ENCODE measurements around the gene IKZF4.

Gene IKZF4

DNA sequence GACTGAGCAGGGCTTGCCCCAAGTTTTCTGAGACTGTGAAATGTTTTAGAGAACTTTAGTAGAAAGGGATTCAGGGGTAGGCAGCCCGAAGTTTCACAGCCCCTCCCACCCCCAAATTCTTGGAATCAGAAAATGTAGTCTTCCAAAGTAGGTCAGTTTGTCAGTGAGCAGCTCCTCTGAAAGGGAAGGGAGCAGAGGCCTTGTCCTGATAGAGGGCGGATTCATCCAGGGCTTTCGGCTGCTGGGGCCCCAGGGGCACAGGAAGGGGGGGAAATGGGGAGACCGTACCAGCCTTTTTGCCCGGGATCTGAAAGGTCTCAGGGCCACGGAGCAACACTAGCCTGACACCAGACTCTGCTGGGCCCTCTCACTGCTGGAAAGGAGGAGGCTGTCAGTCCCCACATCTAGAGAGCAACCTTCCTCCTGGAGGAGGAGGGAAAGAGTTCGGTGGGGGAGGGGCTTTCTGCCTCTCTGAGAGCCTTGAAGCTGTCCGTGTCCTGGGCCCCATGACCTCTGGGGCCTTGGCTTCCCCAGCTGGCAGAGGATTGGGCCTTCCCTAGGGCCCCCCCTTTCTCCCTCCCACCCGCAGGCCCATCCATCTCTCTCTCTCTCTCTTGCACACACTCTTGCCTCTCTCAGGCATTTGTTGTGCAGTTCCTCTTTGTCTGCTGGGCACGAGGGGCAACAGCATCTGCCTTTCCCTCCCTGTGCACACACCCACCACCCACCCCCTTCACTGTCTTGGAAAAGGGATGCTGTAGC lies at the start of gene IKZF4:
TSS of gene IKZF4 (plus strand) at position 621 of the 762 bp plus-strand sequence. CDS start 451 bp downstream, outside the sequence.
- peak within 1 kb of the TSS; percentile 64 to 82 (median 79); a peak in 21 of 22 replicates for H3K9ac ChIP-seq
- no peaks in the 10 kb centered on the region for H3K9me3 ChIP-seq (replicated peaks in 1 of 11)
- H3K4me2 ChIP-seq: peak within 1 kb of the TSS; percentile 77 to 95 (median 91)
- peaks cover 29 to 40% (median 37%) of the 10 kb centered on the region in 10 experiments for H3K4me1 ChIP-seq
- peak within 1 kb of the TSS; percentile 33 to 72 (median 60); a peak in 19 of 20 replicates for H3K4me3 ChIP-seq
- no peak for TF ChIP-seq Cebpa-rat (IDR thresholded peaks at IDR 0.05)
- H4K20me1 ChIP-seq: no peaks in the 10 kb centered on the region
- peaks cover 12 to 28% (median 15%) of the 10 kb centered on the region in 11 experiments; a peak in 20 of 22 replicates for H3K36me3 ChIP-seq
- no peaks in the 10 kb centered on the region for H3K27me3 ChIP-seq
- H3K27ac ChIP-seq: peak within 1 kb of the TSS; percentile 45 to 83 (median 77); a peak in 21 of 22 replicates

DNA sequence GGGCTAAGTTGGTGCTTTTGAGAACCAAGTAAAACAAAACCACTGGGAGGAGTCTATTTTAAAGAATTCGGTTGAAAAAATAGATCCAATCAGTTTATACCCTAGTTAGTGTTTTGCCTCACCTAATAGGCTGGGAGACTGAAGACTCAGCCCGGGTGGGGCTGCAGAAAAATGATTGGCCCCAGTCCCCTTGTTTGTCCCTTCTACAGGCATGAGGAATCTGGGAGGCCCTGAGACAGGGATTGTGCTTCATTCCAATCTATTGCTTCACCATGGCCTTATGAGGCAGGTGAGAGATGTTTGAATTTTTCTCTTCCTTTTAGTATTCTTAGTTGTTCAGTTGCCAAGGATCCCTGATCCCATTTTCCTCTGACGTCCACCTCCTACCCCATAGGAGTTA lies 48.8 kb upstream of the IKZF4 start:
- Histone ChIP-seq H3K4me3 (peak overlapping the region in 6 of 10 experiments; percentile 60 to 74 (median 64); a peak in 11 of 20 replicates), H3K4me1 (peaks cover 66 to 83% (median 72%) of the 10 kb centered on the region in 10 experiments), H3K9ac (peak overlapping the region in 7 of 11 experiments; percentile 67 to 79 (median 77); a peak in 8 of 22 replicates), H3K4me2 (peak overlapping the region; percentile 65 to 91 (median 80)), H3K36me3 (peaks cover 4 to 56% (median 46%) of the 10 kb centered on the region in 11 experiments; a peak in 17 of 22 replicates), H3K27ac (peak overlapping the region in 6 of 11 experiments; percentile 10 to 78 (median 70); a peak in 9 of 22 replicates), H3K27me3 (no peaks in the 10 kb centered on the region), H3K9me3 (replicated peaks in 1 of 11) (no peaks in the 10 kb centered on the region), H4K20me1 (peaks cover 0 to 20% (median 5%) of the 10 kb centered on the region in 11 experiments; a peak in 7 of 22 replicates)
- TF ChIP-seq Cebpa-rat (IDR thresholded peaks at IDR 0.05): no peak

DNA sequence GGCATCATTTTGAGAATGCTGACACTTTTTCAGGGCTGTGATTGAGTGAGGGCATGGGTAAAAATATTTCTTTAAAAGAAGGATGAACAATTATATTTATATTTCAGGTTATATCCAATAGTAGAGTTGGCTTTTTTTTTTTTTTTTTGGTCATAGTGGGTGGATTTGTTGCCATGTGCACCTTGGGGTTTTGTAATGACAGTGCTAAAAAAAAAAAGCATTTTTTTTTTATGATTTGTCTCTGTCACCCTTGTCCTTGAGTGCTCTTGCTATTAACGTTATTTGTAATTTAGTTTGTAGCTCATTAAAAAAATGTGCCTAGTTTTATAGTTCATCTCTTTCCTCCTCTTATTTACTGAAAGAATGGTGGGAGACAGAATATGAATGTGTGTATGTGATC lies 48.4 kb upstream of the IKZF4 start:
- Histone ChIP-seq H3K4me3 (peak overlapping the region; percentile 59 to 97 (median 66)), H3K27ac (peak overlapping the region; percentile 43 to 78 (median 67); a peak in 18 of 22 replicates), H3K9me3 (replicated peaks in 1 of 11) (no peaks in the 10 kb centered on the region), H3K27me3 (no peaks in the 10 kb centered on the region), H4K20me1 (peaks cover 0 to 24% (median 5%) of the 10 kb centered on the region in 11 experiments; a peak in 7 of 22 replicates), H3K36me3 (peaks cover 6 to 59% (median 47%) of the 10 kb centered on the region in 11 experiments; a peak in 17 of 22 replicates), H3K4me2 (peak overlapping the region; percentile 65 to 91 (median 80)), H3K9ac (peak overlapping the region; percentile 67 to 82 (median 77); a peak in 21 of 22 replicates), H3K4me1 (peaks cover 66 to 84% (median 72%) of the 10 kb centered on the region in 10 experiments)
- no peak for TF ChIP-seq Cebpa-rat (IDR thresholded peaks at IDR 0.05)

DNA sequence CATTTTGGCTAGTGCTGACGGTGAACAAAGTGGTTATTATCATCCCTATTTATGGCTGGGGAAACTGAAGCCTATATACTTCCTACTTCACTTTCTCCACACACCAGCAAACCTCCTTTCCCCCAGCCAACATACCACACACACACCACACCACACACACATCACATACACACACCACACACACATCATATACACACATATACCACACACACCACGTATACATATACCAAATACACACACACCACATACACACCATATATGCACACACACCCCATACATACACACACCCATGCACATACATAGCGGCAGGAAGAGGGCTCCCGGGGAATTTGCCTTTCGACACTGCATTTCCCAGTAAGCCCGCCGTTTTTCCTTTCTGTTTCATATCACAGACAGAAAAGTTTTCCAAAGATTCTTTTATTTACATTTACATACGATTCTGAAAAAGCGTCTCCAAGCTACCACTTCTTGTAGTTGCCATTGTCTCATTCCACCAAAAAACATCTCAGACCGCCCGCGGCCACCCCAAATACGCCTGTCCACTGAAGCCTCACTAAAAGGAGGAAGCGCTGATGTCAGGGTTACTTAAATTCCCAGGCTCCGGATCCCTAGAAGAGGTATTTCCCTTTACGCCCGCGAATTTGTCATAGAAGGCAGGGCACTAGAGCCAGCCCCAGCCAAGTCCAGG lies 47.8 kb upstream of the IKZF4 start:
- Histone ChIP-seq H3K9ac (peak overlapping the region; percentile 67 to 82 (median 77)), H3K4me3 (peak overlapping the region; percentile 59 to 97 (median 66)), H4K20me1 (peaks cover 0 to 30% (median 0%) of the 10 kb centered on the region in 11 experiments; a peak in 6 of 22 replicates), H3K27me3 (no peaks in the 10 kb centered on the region), H3K27ac (peak overlapping the region; percentile 43 to 78 (median 67); a peak in 21 of 22 replicates), H3K4me2 (peak overlapping the region; percentile 65 to 91 (median 80)), H3K36me3 (peaks cover 6 to 57% (median 45%) of the 10 kb centered on the region in 11 experiments; a peak in 17 of 22 replicates), H3K9me3 (replicated peaks in 1 of 11) (no peaks in the 10 kb centered on the region), H3K4me1 (peaks cover 66 to 84% (median 72%) of the 10 kb centered on the region in 10 experiments)
- TF ChIP-seq Cebpa-rat (IDR thresholded peaks at IDR 0.05): no peak

DNA sequence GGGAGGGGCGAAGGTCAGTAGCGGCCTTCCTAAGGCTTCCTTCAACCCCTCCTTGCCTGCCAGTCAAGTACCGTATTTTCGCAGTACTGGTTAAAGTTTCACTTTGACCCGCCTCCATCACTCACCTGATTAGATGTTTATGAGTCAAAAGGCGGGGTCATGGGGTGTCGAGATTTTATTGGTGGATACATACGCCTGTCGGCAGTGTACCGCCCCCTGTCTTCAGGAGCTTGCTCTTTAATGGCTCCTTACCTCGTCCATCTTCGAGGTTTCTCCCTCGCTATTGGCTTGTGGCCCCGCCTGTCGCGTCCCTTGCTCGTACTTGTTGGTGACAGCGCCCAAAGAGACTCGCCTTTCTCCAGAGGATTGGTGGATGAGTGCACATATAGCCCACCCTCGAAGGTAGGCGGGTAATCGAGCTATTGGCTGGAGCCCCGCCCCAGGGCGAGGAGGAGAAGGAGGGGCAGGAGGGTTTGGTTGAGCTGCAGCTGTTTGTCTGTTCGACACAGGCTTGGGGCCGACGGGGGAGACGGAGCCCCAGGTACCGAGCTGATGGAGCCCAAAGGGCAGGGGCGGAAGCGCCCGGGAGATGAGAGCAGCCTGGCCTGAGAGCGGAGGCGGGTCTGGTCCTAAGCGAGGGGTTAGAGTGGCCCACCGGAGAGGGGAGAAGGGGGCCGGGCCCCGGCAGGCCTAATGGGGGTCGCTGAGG lies 47.1 kb upstream of the IKZF4 start, which contains the start of gene RAB5B:
TSS of gene RAB5B (plus strand) at position 480 of the 709 bp plus-strand sequence. CDS start 12,883 bp downstream, outside the sequence.
- H4K20me1 ChIP-seq: peaks cover 0 to 37% (median 0%) of the 10 kb centered on the region in 11 experiments; a peak in 5 of 22 replicates
- H3K27ac ChIP-seq: peak within 1 kb of the TSS; percentile 82 to 93 (median 87)
- no peak for TF ChIP-seq Cebpa-rat (IDR thresholded peaks at IDR 0.05)
- peaks cover 66 to 84% (median 74%) of the 10 kb centered on the region in 10 experiments for H3K4me1 ChIP-seq
- H3K27me3 ChIP-seq: no peaks in the 10 kb centered on the region
- H3K9me3 ChIP-seq (replicated peaks in 1 of 11): no peaks in the 10 kb centered on the region
- H3K4me2 ChIP-seq: peak within 1 kb of the TSS; percentile 80 to 97 (median 89)
- peak within 1 kb of the TSS; percentile 84 to 99 (median 96) for H3K4me3 ChIP-seq
- peak within 1 kb of the TSS; percentile 88 to 96 (median 93) for H3K9ac ChIP-seq
- peaks cover 7 to 56% (median 40%) of the 10 kb centered on the region in 11 experiments; a peak in 19 of 22 replicates for H3K36me3 ChIP-seq

DNA sequence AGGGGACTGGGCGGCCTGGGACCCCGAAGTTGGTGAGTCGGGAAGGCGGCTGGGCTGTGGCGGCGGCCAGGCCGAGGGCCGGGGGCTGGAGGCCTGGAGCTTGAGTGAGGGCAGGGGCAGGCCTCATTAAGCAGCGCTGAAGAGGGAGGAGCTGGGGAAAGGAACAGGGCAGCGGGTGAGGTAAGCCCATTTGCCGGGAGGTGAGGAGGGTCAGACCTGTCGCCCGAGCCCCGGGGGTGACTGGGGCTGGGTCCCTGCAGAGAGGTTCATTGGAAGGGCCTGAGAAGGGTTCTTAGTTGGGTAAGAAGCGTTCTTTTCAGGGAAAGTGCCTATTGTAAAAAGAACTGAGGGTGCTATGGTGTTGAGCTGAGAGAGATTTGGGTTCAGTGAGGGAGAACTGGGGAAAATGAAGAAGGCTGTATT lies 46.5 kb upstream of the IKZF4 start:
- Histone ChIP-seq H3K4me2 (peak overlapping the region; percentile 79 to 97 (median 89)), H3K9me3 (replicated peaks in 1 of 11) (no peaks in the 10 kb centered on the region), H3K27me3 (no peaks in the 10 kb centered on the region), H3K4me1 (peaks cover 71 to 84% (median 76%) of the 10 kb centered on the region in 10 experiments), H3K36me3 (peaks cover 12 to 56% (median 40%) of the 10 kb centered on the region in 11 experiments; a peak in 20 of 22 replicates), H3K9ac (peak overlapping the region; percentile 88 to 96 (median 93)), H3K27ac (peak overlapping the region; percentile 82 to 93 (median 87)), H3K4me3 (peak overlapping the region; percentile 84 to 99 (median 96)), H4K20me1 (peaks cover 0 to 42% (median 0%) of the 10 kb centered on the region in 11 experiments; a peak in 6 of 22 replicates)
- TF ChIP-seq Cebpa-rat (IDR thresholded peaks at IDR 0.05): no peak

DNA sequence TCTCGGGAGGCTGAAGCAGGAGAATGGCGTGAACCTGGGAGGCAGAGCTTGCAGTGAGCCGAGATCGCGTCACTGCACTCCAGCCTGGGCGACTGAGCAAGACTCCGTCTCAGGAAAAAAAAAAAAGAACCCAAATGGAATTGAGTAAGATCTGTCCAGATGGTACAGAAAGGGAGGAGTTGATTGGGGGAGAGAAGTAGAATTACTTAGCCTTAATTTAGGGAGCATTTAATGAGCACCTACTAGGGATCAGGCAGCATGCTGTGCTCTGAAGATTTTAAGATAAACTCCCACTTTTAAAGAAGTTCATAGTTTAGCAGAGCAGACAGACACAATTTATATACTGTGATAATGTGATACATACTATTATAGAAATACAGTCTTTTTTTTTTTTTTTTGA lies 42.5 kb upstream of the IKZF4 start:
- peak overlapping the region in 7 of 11 experiments; percentile 41 to 78 (median 70); a peak in 12 of 22 replicates for H3K27ac ChIP-seq
- no peaks in the 10 kb centered on the region for H3K9me3 ChIP-seq (replicated peaks in 1 of 11)
- peaks cover 0 to 82% (median 5%) of the 10 kb centered on the region in 11 experiments; a peak in 10 of 22 replicates for H4K20me1 ChIP-seq
- peak overlapping the region; percentile 79 to 93 (median 88); a peak in 21 of 22 replicates for H3K4me2 ChIP-seq
- no peaks in the 10 kb centered on the region for H3K27me3 ChIP-seq
- H3K4me3 ChIP-seq: peak overlapping the region in 2 of 10 experiments; percentile 14 to 35; a peak in 2 of 20 replicates
- no peak for TF ChIP-seq Cebpa-rat (IDR thresholded peaks at IDR 0.05)
- peaks cover 14 to 50% (median 36%) of the 10 kb centered on the region in 11 experiments for H3K36me3 ChIP-seq
- peak overlapping the region in 4 of 11 experiments; percentile 25 to 47 (median 42); a peak in 5 of 22 replicates for H3K9ac ChIP-seq
- H3K4me1 ChIP-seq: peaks cover 67 to 86% (median 79%) of the 10 kb centered on the region in 10 experiments

Data from BLaER1 treated with 17β-estradiol and CSF1 and Interleukin-3, amounts not matched to agents 10 nM and 100 nM (cell line).